ENCODE measurements around the gene DGUOK.
"Not testable (repeated sequence)": the region's sequence is repeated elsewhere in the genome, so short reads cannot be mapped to it uniquely, and the experiment has no call there.

The DGUOK gene

DNA sequence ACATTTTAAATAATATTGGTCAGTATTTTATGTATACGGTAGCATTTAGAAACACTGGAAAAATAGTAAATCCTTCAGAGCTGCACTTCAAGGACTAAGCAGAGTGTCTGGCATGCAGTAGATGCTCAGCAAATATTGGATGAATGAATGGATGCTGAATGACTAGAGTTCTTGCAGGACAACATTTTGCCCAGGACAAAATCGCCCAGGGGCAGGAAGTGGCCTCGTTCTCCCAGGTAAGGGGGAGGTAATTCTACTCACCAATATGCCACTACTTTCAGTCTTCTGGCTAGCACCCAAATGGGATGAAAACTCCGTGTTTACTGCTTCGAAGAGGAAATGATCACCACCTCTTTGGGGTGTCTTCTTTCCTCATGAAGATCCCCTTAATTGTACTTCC lies 4.0 kb upstream of the DGUOK start:
- DNase-seq: no peak

DNA sequence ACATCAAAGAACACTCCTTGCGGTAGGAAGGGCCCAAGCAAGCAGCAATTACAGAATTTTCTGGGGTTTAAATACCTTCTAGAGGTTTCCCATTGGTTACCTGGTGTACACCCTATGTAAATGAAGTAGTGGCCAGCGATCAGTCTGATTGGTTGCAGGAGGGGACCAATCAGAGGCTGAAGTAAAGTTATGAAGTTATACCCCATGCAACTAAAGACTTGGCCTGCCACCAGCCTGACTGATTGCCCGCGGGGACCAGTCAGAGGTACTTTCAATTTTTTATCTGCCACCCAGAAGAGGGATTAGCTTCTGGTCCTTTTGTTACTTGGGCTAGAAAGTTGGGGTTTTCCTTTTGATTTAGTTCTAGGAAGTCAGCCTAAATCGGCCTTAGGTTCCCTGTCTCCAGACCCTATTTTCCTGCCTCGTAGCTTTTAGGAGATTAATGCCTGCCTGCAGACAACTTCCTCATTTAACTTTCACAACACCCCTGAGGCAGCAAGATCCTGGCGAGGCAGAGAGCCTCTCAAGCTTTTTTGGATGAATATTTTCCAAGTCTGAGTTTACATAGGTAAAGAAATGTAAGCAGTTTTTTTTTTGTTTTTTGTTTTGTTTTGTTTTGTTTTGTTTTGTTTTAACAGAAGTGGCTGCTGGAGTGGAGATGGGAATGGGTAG lies 1.5 kb upstream of the DGUOK start:
- DNase-seq: no peak

DNA sequence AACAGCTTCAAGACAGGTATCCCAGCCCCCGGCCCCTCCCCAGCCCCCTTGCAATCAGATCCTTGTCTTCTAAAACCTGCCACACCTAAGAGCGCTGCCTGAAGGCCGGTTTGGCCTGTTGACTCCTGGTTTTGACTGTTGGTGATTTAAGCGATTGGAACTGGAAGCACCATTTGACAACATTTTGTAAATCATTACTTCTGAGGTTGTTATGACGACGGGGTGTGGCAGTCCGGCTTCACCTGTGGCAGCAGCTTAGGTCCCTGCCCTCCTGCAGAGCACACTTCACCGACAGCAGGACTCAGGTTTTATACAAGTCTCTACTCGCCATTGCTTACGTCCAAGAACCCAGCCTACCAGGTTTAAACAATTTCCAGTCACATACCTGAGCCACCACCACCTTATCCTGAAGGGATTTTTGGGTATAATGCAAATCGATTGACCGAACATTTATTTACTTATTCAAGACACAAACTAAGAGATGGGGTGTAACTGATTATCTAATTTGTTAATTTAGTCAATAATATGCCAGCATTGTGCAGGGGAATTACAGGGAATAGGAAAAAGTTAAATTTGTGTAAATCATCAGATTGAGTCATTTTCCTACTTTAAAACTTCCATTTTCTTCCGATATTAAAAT lies 707 bp upstream of the DGUOK start:
- no peak for DNase-seq

DNA sequence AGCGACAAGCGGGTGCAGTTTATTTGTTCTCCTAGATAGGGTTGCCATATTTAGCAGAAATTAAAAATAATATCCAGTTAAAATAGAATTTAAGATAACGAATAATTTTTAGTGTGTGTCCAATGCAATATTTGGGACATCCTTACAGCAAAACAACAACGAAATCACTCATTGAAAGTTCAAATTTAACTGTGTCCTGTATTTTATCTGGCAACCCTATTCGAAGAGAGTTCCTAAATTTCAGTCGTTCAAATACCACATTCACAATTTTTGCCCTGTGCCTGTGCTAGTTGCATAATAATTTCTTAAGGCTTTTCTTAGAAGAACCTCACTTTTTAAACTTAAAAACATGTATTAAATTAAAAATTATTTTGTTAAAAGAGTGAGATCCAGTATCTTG lies 664 bp downstream of the DGUOK start:
- no peak for DNase-seq

DNA sequence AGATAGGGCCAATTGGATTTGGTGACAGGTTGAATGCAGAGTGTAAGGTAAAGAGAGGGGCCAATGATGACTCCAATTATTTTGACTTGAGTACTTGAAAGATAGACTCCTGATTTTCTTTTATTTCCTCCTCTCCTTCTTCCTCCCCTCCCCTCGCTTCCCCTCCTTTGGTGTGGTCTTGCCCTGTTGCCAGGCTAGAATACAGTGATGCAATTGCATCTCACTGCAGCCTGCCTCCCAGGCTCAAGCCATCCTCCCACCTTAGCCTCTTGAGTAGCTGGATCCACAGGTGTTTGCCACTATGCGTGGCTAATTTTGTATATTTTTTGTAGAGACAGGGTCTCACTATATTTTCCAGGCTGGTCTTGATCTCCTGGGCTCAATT lies 2.3 kb downstream of the DGUOK start:
- no peak for DNase-seq

DNA sequence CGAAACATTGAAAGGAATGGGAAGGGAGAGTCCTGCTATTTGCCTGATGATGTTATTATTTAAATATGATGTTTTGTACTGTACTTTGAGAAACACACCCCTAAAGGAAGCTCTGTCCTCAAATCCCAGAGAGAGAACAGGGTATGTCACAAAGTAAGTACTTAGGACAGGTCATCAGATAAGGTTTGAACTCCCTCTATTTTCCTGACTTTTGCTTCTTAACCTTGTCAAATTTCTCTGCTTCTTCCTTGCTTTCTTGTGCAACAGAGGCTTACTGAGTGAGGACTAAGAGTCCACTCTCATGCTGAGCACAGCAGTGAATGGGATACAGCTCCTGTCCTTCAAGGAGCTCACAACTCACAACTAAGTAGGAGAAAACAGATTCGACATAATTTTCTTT lies 3.7 kb downstream of the DGUOK start:
- no peak for DNase-seq

DNA sequence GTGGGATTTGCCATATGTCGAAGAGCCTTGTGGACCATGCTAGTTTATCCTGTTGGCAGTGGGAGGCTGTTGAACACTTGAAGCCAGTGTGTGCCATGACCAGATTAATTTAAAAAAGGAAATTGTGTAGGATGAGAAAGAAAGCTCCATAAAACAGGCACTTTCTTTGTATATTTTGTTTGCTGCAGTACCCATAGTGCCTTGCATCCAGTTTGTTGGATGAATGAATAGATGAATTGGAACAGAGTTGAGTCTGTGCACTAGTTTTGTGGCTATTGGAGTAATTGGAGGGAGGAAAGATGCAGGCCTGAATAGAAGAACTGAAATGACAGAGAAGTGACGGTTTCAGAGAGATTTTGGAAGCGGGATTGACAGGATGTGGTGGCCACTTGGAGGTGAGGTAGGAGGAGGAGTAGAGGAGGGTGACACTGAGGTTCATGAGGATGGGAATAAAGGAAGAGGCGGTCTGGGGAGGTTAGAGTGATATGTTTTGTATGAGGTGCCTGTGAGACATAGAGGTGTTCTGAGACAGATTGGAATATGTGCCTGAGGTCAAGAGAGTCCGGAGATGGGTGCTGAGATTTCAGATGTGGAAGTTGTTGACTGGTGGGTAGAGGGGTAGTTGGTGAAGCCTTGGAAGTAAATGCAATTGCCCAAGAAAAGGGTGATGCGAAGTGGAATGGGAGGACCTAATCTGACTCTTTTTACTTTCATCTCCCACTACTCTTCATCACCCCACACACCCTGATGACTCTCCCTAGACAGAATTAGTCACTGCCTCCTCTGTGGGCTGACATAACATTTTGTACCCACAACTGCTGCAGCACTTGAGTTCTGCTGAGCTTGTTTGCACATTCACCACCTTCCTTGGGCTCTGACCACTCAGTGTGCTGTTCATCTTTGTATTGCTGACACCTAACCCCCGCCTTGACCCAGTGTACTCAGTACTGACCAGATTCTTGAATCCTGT lies 5.1 kb downstream of the DGUOK start:
- DNase-seq: no peak

DNA sequence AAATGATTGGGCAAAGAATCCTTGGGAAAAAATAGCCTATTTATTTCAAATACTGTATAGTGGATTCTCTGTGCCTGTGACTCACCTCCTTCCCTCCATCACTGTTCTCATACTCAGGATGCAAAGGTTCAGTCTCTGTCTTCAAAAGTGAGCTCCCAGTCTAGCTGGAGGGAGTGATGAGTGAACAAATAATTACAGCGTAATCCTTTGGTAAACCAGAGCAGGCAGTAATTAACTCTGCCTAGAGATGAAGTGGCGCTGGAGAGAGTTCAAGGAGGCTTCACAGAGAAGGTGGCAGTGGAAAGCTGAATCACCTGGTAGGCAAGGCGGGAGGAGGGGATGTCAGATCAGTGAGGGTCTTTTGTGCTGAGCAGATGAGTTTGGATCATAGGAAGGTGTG lies 6.5 kb downstream of the DGUOK start:
- no peak for DNase-seq

DNA sequence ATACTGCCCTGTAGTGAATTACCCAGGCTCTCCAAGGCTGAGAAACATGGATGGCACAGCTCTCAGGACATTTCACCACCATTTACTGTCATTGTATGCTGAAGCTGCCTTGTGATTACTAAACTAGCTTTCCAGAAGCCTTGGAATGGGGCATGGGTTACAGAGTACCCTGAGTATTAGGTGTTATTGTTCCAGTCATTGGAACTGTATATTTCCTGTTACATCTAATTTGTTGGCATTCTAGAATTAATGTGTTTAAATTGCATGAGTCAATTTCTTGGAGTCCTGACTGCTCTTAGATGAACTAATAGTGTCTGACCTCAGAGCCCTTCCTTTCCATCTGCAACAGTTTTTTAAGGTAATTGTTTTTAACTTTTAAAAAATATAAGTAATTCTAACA lies 9.0 kb downstream of the DGUOK start:
- DNase-seq: no peak

DNA sequence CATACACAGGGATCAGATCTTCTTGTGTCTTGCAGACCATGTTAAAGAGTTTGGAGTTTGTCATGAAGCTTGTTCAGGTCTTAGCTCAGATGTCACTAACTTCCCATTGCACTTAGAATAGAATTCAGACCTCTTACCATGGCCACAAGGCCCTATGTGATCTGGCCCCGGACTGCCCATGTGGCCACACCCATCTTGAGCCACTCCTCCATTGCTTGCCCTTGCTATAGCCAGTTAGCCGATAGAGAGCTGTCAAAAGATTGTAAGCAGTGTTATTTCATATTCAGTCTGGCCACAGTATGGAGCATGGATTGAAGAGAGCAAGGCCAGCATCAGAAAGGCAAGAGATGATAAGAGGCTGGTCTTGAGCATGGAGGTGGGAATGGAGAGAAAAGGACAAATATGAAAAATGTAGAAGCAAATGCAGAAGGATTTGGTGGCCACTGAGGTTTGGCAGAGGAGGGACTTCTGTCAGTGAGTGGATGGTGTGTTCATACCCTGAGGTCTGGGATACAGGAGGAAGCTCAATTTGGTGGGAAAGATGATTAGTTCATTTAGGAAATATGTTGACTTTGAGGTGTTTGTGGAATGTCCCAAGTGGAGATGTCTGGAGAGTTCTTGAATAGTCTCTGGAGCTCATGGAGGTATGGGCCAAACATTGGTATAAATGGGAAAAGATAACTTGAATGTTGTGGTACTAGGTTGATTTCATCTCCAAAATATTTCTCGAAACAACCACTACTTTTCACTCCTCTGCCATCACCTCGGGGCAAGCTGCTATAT lies 10.6 kb downstream of the DGUOK start:
- DNase-seq: no peak

DNA sequence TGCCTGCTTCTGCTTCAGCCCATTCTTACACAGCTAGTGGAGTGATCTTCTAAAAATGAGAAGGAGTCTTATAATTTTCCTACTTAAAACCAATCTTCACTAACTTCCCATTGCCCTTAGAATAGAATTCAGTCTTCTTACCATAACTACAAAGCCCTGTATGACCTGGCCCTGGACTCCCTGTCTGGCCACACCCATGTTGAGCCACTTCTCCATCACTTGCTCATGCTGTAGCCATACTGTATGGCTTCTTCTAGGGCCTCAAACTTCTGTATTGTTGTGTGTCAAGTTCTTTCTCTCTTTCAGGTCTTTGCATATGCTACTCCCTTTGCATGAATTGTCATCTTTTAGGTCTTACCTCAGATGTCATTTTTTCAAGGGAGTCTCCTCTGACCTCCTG lies 11.2 kb downstream of the DGUOK start:
- no peak for DNase-seq

DNA sequence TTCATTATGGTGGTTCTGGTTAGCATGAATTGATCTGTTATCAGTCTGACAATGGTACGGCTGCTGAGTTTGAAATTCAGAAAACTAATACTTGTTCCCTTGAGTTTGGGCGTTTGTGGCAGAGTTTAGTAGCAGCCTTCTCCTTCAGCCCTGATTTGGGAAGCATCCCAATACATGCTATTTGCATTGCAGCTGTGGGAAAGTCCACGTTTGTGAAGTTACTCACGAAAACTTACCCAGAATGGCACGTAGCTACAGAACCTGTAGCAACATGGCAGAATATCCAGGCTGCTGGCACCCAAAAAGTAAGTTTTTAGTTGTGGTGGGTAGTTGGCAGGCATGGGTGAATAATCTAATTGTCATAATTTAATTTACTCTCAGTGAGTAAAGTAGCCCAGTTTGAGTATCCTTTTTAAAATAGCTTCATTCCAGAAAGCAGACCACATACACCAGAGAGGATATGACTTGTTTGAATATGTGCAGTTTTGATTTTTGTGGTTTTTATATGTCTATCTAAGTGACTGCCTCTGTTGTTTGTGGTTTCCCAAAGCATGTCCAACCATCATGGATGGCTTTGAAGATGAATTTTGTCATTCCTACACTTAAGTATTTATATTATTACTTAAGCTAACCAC lies 12.2 kb downstream of the DGUOK start:
- no peak for DNase-seq

DNA sequence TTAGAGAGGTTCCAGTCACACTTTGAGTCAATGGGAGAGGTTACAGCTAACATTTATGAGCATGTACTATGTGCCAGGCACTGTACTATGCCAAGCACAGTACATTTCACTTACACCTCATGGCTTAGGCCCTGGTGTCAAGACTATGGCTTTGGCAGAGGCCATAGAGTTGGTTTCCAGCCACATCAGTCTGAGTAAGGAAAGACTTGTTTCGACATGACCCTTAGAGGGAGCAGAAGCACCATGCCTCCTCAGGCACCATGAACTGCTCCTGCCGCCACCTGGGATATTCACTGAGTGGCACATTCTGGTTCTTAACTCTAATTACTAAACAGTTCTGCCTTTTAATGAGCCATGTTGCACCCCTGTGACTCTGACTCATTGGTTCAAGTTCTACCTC lies 12.7 kb downstream of the DGUOK start:
- DNase-seq: no peak

DNA sequence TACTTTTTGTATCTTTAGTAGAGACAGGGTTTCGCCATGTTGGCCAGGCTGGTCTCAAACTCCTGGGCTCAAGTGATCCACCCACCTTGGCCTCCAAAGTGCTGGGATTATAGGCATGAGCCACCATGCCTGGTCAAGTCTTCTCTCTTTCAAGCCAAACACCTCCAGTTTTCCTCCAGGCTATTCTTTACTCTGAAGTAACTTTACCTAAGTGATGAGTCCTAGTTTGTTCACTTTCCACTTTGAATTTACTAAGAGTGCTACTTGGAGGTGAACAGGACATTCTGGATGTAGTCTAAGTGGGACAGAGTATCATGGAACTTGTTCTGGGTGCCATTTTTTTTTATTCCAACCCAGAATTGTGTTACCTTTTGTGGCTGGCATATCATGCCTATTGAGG lies 13.4 kb downstream of the DGUOK start:
- not testable (repeated sequence) for DNase-seq

DNA sequence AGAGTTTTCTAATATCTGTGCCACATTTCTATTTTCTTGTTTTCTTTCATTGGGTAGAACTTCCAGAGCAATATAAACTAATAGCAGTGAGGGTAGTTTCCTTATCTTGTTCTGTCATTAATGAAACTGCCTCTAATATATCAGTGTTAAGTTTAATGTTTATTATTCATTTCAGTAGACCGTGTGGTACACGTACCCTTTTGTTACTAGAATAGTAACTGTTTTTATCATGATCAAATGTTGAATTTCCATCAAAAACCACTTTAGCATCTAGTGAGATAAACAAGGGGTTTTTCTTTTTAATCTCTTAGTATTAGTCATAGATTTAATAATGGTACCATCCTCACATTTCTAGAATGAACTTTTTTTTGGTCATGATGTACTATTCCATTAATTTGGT lies 16.0 kb downstream of the DGUOK start:
- no peak for DNase-seq

DNA sequence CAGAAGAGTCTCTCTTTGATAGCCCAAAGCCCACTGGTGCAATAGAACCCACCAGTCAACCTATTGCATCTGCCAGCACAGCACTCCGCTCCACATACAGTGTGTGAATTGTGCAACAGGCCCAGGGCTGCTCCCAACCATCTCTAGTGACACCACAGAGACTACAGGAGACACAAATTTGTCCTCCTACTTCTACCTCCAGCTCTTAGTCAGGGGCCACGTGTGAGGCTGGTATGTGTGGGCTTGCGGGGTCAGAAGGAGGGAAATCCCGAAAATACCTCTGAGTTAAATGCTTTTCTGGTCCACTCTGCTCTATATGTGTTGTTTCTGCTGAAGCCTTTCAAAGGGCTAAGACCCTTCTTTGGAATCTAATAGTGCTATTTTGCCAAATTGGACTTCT lies 18.0 kb downstream of the DGUOK start:
- no peak for DNase-seq

DNA sequence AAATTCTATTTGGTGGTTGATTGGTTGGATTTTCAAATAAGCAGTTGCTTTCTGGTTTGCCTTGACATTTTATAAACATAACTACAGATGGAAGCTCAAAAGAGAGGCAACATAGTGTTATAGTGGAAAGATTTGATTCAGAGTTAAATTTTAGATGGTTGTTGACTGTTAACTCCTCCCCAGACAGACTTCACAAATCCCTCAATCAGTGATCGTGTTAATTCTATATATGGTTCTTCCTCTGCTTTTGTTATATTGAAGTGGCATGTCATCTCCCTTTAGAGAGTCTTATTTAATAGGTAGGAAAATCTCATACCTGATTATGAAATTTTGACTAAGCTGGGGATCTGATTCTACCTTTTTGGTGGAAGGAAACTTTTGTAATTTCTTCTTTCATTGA lies 19.5 kb downstream of the DGUOK start:
- DNase-seq: no peak

DNA sequence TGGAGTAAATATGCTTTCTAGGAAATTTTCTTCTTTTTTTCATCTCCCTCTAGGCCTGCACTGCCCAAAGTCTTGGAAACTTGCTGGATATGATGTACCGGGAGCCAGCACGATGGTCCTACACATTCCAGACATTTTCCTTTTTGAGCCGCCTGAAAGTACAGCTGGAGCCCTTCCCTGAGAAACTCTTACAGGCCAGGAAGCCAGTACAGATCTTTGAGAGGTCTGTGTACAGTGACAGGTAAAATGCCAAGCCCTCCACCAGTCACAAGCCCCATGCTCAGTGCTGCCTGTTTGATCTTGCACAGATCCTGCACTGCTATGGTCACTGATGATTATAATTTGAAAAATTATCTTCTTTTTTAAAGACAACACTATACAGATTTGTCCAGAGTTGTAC lies 20.0 kb downstream of the DGUOK start:
- no peak for DNase-seq

DNA sequence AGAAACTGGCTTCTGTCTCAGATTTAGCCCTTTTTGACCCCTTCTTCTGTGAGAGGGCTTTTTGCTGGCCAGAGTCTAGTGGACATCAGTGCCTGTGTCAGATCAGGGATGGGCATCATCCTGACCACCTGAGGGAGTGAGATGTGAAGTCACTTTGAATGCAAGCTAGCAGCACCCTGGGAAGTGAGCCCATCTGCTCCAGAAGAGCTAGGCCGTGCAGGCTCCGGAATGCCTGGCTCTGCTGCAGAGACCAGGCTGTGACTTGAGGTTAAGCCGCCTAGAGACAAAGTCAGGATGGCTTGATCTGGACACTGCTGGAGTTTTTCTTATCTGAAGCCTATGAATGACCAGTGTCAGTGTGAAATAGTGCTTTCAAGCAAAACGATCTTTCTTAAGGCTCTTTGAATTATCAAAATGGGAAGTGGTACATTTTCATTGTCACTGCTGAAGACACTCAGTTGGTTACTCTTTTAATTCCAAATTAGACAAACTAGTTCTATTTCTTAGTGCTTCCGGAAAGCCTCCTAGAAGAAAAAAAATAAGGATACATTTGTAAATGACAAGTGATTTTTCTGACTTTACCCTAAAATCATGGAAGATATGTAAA lies 20.8 kb downstream of the DGUOK start:
- no peak for DNase-seq

DNA sequence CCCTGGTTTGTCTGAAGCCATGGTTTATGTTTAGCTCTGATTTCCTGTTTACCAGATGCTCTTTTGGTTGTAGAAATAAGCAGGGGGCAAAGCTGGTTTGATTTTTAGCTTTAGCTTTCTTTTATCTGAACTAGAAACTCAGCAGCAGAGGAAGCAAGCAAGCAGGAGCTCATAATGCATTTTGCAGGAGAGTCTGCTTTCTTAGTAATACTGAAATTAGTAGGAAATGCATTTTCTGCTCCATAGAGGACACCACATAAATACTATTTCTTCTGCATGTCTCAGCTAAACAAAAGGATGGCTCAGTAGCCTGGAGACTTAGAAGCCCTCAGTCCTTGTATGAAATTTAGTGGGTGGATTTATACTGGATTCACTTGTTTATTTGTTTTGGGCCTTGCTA lies 23.1 kb downstream of the DGUOK start:
- no peak for DNase-seq

DNA sequence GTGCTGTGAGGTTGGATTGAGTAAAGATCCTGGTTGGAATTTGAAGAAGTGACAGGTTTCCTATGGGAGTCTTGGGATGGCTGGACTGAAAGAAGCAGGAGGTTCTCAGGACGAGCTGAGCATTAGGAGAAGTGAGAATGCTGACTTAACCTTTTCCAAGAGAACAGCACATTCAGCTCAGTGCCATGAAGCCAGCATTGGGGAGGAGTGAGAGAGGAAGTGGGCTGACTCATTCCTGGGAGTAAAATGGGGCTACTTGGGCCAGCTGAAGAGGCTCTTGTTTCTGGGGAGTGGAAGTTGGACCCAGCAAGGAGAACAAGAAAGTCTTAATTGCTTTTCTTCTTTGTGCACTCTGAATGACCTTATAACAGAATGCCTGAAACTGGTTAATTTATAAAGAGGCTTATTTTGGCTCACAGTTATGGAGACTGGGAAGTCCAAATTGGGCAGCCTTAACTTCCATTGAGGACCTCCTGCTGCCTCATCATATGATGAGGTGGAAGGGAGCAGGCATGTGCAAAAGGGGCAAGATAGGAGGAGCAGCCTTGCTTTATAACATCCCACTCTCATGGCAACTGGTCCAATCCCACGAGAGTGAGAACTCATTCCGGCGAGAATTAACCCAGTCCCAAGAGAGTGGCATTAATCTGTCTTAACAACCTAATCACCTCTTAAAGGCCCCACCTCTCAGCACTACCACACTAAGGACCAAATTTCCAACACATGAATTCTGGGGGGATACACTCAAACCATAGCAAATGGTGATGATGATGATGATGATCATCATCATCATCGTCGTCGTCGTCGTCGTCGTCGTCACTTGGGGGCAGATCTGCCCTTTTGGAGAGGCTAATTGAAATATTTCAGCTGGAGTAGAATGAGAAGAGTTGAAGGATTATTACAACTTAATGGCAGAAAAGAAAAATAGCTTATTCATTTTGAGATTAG lies 26.1 kb downstream of the DGUOK start:
- DNase-seq: no peak
